HepG2 (cell line): ENCODE measurements around the gene MKNK1. TPM values are rescaled to one million over a fixed set of nuclear protein-coding genes. Genes with fewer than 3 reads are reported as not detected.
A peak's percentile ranks its signal among the peaks of the same experiment; 100 is the strongest.

Experiments used
- NRL ChIP-seq: sonication (generic); formaldehyde crosslinking; IDR thresholded peaks from 2 replicates; pipeline ENCODE4 v1.5.0; 2020; ENCODE audit warnings: missing genetic modification reagents, mild to moderate bottlenecking, moderate library complexity, borderline replicate concordance
- SAP130 ChIP-seq: IDR thresholded peaks from 2 replicates; pipeline ENCODE4 v1.6.1; 2016; ENCODE audit warnings: low read depth
- ZIK1 ChIP-seq: sonication (generic); formaldehyde crosslinking; IDR thresholded peaks from 2 replicates; pipeline ENCODE4 v1.5.0; 2020; ENCODE audit warnings: mild to moderate bottlenecking, low read depth, missing genetic modification reagents, borderline replicate concordance
- polyA plus RNA-seq, 8 experiments: library from polyadenylated mRNA; depleted of rRNA in 3 of 8; stranded (reverse) in 7 of 8; unstranded in 1 of 8; fragments of >200 nt; fragmentation: Illumina TruSeq in 4 of 8; extraction: Trizol in 4 of 8; gene quantifications; 2 replicates each; pipeline versions ENCODE4 v1.2.1 to v1.2.3, GENCODE V29; 2011 to 2016; ENCODE audit warnings: low read depth in 4 of 8, missing spikeins in 1 of 8, mixed read lengths in 1 of 8; ENCODE audit not compliant: insufficient read depth in 1 of 8
- total RNA-seq, 5 experiments: library from RNA; depleted of rRNA; stranded (reverse); fragments of >200 nt; fragmentation: Illumina TruSeq; extraction: Trizol; gene quantifications; 2 replicates each; pipeline ENCODE4 v1.2.3, GENCODE V29; 2016; ENCODE audit warnings: low read depth in 1 of 5
- TF ChIP-seq, protein P1 (sequence below): IDR thresholded peaks from 2 replicates; pipeline ENCODE4 v1.6.1; 2016; ENCODE audit warnings: missing compliant biosample characterization, missing genetic modification reagents, borderline replicate concordance
- TF ChIP-seq, protein P2 (sequence below): IDR thresholded peaks from 2 replicates; pipeline ENCODE4 v1.6.1; 2012; ENCODE audit warnings: low read depth, low read length, improper control_type of control experiment
- TF ChIP-seq, protein P3 (sequence below): IDR thresholded peaks from 2 replicates; pipeline ENCODE4 v1.6.1; 2016; ENCODE audit warnings: missing compliant biosample characterization, missing genetic modification reagents, borderline replicate concordance
- TF ChIP-seq, protein P4 (sequence below): sonication (generic); formaldehyde crosslinking; IDR thresholded peaks from 2 replicates; pipeline ENCODE4 v1.4.0; 2020; ENCODE audit warnings: missing genetic modification reagents
- TF ChIP-seq, protein P5 (sequence below): sonication (generic); formaldehyde crosslinking; IDR thresholded peaks from 2 replicates; pipeline ENCODE4 v1.5.1; 2020; ENCODE audit warnings: mild to moderate bottlenecking, missing genetic modification reagents, moderate library complexity
- TF ChIP-seq, protein P6 (sequence below), 2 experiments: sonication (generic) in 1 of 2; formaldehyde crosslinking in 1 of 2; IDR thresholded peaks; 2 replicates each; pipeline versions ENCODE4 v1.6.1 to v1.9.0; 2014 to 2022; ENCODE audit warnings: antibody characterized with exemption in 1 of 2, borderline replicate concordance in 1 of 2, inconsistent platforms in 1 of 2, low read depth in 1 of 2, missing genetic modification reagents in 1 of 2

Gene MKNK1
- total and polyA plus RNA-seq, 2 of the 13 experiments (the other 11 are each of a cell fraction or from before 2014, with no cell fraction given), result 18.5 to 24.1 TPM

DNA sequence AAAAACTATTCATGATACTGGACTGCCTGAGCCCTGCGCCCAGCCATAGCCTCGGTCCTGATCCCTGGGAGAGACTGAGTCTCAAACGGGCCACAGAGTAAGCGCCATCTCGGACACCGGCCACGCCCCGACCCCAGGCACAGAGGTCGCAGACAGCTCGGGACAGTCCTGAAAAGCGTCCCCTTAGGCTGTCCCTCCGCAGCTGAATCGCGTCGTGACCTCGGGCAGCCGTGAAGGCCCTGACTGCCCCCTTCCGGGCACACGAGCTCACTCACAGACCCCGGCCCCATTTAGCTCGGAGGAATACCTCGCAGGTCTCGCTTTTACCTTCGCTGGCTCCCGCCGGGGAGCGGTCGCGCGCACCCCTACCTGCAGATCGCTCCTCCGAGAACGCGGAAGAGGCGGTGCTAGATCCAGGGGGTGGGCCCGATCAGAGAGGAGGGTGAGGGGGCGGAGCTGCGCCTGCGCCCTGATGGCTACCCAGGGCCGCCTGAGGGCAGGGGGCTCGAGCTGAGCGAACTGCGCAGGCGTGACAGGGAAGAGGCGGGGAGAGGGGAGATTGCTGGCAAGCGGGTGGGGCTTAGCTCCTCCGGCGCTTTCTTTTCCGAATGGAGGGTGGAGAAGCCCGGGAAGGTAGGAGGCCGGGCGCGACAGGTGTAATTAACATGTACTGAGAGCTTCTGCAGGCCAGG is at the start of gene MKNK1 (continued):
- TF ChIP-seq, protein P1, sequence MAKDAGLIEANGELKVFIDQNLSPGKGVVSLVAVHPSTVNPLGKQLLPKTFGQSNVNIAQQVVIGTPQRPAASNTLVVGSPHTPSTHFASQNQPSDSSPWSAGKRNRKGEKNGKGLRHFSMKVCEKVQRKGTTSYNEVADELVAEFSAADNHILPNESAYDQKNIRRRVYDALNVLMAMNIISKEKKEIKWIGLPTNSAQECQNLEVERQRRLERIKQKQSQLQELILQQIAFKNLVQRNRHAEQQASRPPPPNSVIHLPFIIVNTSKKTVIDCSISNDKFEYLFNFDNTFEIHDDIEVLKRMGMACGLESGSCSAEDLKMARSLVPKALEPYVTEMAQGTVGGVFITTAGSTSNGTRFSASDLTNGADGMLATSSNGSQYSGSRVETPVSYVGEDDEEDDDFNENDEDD (CRISPR knock-in tag), result peak; percentile 23; the same call in 1 of the 2 replicates
- TF ChIP-seq NRL (no peak; the same call in 1 of the 2 replicates), ZIK1 (CRISPR knock-in tag) (peak; percentile 60; the same call in 1 of the 2 replicates), SAP130 (CRISPR knock-in tag) (peak; percentile 93)
- TF ChIP-seq, protein P2, sequence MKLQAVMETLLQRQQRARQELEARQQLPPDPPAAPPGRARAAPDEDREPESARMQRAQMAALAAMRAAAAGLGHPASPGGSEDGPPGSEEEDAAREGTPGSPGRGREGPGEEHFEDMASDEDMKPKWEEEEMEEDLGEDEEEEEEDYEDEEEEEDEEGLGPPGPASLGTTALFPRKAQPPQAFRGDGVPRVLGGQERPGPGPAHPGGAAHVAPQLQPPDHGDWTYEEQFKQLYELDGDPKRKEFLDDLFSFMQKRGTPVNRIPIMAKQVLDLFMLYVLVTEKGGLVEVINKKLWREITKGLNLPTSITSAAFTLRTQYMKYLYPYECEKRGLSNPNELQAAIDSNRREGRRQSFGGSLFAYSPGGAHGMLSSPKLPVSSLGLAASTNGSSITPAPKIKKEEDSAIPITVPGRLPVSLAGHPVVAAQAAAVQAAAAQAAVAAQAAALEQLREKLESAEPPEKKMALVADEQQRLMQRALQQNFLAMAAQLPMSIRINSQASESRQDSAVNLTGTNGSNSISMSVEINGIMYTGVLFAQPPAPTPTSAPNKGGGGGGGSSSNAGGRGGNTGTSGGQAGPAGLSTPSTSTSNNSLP, result peak; percentile 54; the same call in 1 of the 2 replicates
- TF ChIP-seq, protein P3, sequence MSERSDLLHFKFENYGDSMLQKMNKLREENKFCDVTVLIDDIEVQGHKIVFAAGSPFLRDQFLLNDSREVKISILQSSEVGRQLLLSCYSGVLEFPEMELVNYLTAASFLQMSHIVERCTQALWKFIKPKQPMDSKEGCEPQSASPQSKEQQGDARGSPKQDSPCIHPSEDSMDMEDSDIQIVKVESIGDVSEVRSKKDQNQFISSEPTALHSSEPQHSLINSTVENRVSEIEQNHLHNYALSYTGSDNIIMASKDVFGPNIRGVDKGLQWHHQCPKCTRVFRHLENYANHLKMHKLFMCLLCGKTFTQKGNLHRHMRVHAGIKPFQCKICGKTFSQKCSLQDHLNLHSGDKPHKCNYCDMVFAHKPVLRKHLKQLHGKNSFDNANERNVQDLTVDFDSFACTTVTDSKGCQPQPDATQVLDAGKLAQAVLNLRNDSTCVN (CRISPR knock-in tag), result 0 out of 2 replicates have a peak, but pooled peaks have one; percentile 50
- TF ChIP-seq, protein P4, sequence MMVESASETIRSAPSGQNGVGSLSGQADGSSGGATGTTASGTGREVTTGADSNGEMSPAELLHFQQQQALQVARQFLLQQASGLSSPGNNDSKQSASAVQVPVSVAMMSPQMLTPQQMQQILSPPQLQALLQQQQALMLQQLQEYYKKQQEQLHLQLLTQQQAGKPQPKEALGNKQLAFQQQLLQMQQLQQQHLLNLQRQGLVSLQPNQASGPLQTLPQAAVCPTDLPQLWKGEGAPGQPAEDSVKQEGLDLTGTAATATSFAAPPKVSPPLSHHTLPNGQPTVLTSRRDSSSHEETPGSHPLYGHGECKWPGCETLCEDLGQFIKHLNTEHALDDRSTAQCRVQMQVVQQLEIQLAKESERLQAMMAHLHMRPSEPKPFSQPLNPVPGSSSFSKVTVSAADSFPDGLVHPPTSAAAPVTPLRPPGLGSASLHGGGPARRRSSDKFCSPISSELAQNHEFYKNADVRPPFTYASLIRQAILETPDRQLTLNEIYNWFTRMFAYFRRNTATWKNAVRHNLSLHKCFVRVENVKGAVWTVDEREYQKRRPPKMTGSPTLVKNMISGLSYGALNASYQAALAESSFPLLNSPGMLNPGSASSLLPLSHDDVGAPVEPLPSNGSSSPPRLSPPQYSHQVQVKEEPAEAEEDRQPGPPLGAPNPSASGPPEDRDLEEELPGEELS (CRISPR knock-in tag), result no peak
- TF ChIP-seq, protein P5, sequence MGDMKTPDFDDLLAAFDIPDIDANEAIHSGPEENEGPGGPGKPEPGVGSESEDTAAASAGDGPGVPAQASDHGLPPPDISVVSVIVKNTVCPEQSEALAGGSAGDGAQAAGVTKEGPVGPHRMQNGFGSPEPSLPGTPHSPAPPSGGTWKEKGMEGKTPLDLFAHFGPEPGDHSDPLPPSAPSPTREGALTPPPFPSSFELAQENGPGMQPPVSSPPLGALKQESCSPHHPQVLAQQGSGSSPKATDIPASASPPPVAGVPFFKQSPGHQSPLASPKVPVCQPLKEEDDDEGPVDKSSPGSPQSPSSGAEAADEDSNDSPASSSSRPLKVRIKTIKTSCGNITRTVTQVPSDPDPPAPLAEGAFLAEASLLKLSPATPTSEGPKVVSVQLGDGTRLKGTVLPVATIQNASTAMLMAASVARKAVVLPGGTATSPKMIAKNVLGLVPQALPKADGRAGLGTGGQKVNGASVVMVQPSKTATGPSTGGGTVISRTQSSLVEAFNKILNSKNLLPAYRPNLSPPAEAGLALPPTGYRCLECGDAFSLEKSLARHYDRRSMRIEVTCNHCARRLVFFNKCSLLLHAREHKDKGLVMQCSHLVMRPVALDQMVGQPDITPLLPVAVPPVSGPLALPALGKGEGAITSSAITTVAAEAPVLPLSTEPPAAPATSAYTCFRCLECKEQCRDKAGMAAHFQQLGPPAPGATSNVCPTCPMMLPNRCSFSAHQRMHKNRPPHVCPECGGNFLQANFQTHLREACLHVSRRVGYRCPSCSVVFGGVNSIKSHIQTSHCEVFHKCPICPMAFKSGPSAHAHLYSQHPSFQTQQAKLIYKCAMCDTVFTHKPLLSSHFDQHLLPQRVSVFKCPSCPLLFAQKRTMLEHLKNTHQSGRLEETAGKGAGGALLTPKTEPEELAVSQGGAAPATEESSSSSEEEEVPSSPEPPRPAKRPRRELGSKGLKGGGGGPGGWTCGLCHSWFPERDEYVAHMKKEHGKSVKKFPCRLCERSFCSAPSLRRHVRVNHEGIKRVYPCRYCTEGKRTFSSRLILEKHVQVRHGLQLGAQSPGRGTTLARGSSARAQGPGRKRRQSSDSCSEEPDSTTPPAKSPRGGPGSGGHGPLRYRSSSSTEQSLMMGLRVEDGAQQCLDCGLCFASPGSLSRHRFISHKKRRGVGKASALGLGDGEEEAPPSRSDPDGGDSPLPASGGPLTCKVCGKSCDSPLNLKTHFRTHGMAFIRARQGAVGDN (CRISPR knock-in tag), result peak; percentile 85
- TF ChIP-seq, protein P6, sequence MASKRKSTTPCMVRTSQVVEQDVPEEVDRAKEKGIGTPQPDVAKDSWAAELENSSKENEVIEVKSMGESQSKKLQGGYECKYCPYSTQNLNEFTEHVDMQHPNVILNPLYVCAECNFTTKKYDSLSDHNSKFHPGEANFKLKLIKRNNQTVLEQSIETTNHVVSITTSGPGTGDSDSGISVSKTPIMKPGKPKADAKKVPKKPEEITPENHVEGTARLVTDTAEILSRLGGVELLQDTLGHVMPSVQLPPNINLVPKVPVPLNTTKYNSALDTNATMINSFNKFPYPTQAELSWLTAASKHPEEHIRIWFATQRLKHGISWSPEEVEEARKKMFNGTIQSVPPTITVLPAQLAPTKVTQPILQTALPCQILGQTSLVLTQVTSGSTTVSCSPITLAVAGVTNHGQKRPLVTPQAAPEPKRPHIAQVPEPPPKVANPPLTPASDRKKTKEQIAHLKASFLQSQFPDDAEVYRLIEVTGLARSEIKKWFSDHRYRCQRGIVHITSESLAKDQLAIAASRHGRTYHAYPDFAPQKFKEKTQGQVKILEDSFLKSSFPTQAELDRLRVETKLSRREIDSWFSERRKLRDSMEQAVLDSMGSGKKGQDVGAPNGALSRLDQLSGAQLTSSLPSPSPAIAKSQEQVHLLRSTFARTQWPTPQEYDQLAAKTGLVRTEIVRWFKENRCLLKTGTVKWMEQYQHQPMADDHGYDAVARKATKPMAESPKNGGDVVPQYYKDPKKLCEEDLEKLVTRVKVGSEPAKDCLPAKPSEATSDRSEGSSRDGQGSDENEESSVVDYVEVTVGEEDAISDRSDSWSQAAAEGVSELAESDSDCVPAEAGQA (IDR thresholded peaks at IDR 0.05; ENCODE audit: low read depth), result no peak
- TF ChIP-seq, protein P6 (CRISPR knock-in tag; IDR thresholded peaks at IDR 0.05; ENCODE audit: borderline replicate concordance), result 0 out of 2 replicates have a peak, but pooled peaks have one; percentile 58
